Endothelial cell (in vitro differentiated cells): ENCODE data around the gene PDIA2. TPM values are rescaled to one million over a fixed set of nuclear protein-coding genes. Genes with fewer than 3 reads are reported as not detected.

Experiments used
- DNase-seq: peaks from one replicate; pipeline ENCODE4 v3.0.0; 2021; ENCODE audit warnings: low spot score
- H3K27ac Mint-ChIP-seq: one replicate; pipeline ENCODE4 v1.8.0; 2021; ENCODE audit warnings: mixed read lengths, inconsistent platforms; ENCODE audit not compliant: unreplicated experiment
- H3K27me3 Mint-ChIP-seq: one replicate; pipeline ENCODE4 v1.8.0; 2021; ENCODE audit warnings: mild to moderate bottlenecking, moderate library complexity, mixed read lengths, inconsistent platforms; ENCODE audit not compliant: unreplicated experiment
- H3K36me3 Mint-ChIP-seq: one replicate; pipeline ENCODE4 v1.8.0; 2021; ENCODE audit warnings: mild to moderate bottlenecking, low read depth, mixed read lengths, inconsistent platforms; ENCODE audit not compliant: unreplicated experiment
- H3K4me1 Mint-ChIP-seq: one replicate; pipeline ENCODE4 v1.8.0; 2021; ENCODE audit warnings: mild to moderate bottlenecking, mixed read lengths, inconsistent platforms; ENCODE audit not compliant: unreplicated experiment
- H3K4me3 Mint-ChIP-seq: one replicate; pipeline ENCODE4 v1.8.0; 2021; ENCODE audit warnings: mild to moderate bottlenecking, mixed read lengths, inconsistent platforms; ENCODE audit not compliant: unreplicated experiment
- H3K9me3 Mint-ChIP-seq: one replicate; pipeline ENCODE4 v1.8.0; 2021; ENCODE audit warnings: mixed read lengths, inconsistent platforms; ENCODE audit not compliant: unreplicated experiment
- CTCF ChIP-seq: fragments of 200-600 bp; sonication (generic); IDR thresholded peaks from one replicate; pipeline ENCODE4 v1.5.0; 2021; ENCODE audit warnings: antibody characterized with exemption; ENCODE audit not compliant: unreplicated experiment
- total RNA-seq: library from RNA; stranded (reverse); fragmentation: NEBNext Ultra II Directional; extraction: Animal tissue kit (Norgen Biotek cat#: 25700); gene quantifications from one replicate; pipeline ENCODE4 v1.2.1, GENCODE V29; 2021; ENCODE audit not compliant: unreplicated experiment

Gene PDIA2
- total RNA-seq, 1 donor from 2014 or later: not detected

- H3K36me3 Mint-ChIP-seq: peaks cover 22% of the 10 kb centered on the region
- H3K27ac Mint-ChIP-seq: no peak overlapping the region
Measured at GRCh38 chr16:259226-259625, 23.7 kb upstream of the PDIA2 start.

GRCh38 chr16:259814-260253 is 23.1 kb upstream of the PDIA2 start:
- TF ChIP-seq CTCF: no peak
- DNase-seq: no peak
- Mint-ChIP-seq H3K27me3 (no peaks in the 10 kb centered on the region), H3K36me3 (peaks cover 22% of the 10 kb centered on the region), H3K4me3 (no peak overlapping the region), H3K4me1 (no peaks in the 10 kb centered on the region), H3K9me3 (no peaks in the 10 kb centered on the region), H3K27ac (no peak overlapping the region)

More at GRCh38 chr16:259226-259625, 23.7 kb upstream of the PDIA2 start:
- Mint-ChIP-seq H3K4me3 (no peak overlapping the region), H3K9me3 (no peaks in the 10 kb centered on the region), H3K4me1 (peaks cover under 1% of the 10 kb centered on the region), H3K27me3 (no peaks in the 10 kb centered on the region)
- no peak for DNase-seq
- TF ChIP-seq CTCF: no peak

GRCh38 chr16:260326-260725 is 22.6 kb upstream of the PDIA2 start:
- peaks cover 22% of the 10 kb centered on the region for H3K36me3 Mint-ChIP-seq
- H3K4me3 Mint-ChIP-seq: no peak overlapping the region
- H3K27ac Mint-ChIP-seq: no peak overlapping the region
- no peak for TF ChIP-seq CTCF
- no peak for DNase-seq
- no peaks in the 10 kb centered on the region for H3K9me3 Mint-ChIP-seq
- H3K4me1 Mint-ChIP-seq: no peaks in the 10 kb centered on the region
- no peaks in the 10 kb centered on the region for H3K27me3 Mint-ChIP-seq

- Mint-ChIP-seq H3K27me3 (no peaks in the 10 kb centered on the region), H3K27ac (no peak overlapping the region), H3K4me1 (no peaks in the 10 kb centered on the region), H3K9me3 (no peaks in the 10 kb centered on the region), H3K36me3 (peaks cover 17% of the 10 kb centered on the region), H3K4me3 (no peak overlapping the region)
- DNase-seq: no peak
- no peak for TF ChIP-seq CTCF
Measured at GRCh38 chr16:261031-261691, 21.8 kb upstream of the PDIA2 start.

- Mint-ChIP-seq H3K36me3 (peaks cover 17% of the 10 kb centered on the region), H3K4me3 (no peak overlapping the region), H3K4me1 (no peaks in the 10 kb centered on the region), H3K9me3 (no peaks in the 10 kb centered on the region), H3K27me3 (peaks cover 2% of the 10 kb centered on the region), H3K27ac (no peak overlapping the region)
- DNase-seq: no peak
- TF ChIP-seq CTCF: no peak
Measured at GRCh38 chr16:262121-262745, 20.7 kb upstream of the PDIA2 start.
